H1 (cell line): ENCODE results near the gene REEP2. TPM values are rescaled to one million over a fixed set of nuclear protein-coding genes. Genes with fewer than 3 reads are reported as not detected.

Source experiments
- ASH2L ChIP-seq: fragments of 200-600, 300-600 bp; sonication (generic); IDR thresholded peaks from one replicate; pipeline ENCODE4 v1.7.1; 2017; ENCODE audit warnings: low read length
- BRCA1 ChIP-seq: IDR thresholded peaks from 2 replicates; pipeline ENCODE4 v1.6.1; 2012; ENCODE audit warnings: low read depth, low read length, improper control_type of control experiment
- CHD7 ChIP-seq: fragments of 300-600 bp; sonication (generic); IDR thresholded peaks from 2 replicates; pipeline ENCODE4 v1.7.1; 2012; ENCODE audit warnings: low read length, moderate library complexity, mild to moderate bottlenecking, inconsistent platforms; ENCODE audit not compliant: insufficient replicate concordance
- CTBP2 ChIP-seq: IDR thresholded peaks from 2 replicates; pipeline ENCODE4 v1.7.0; 2011; ENCODE audit warnings: borderline replicate concordance, mild to moderate bottlenecking, moderate library complexity, mixed read lengths, low read length; ENCODE audit not compliant: insufficient read depth, insufficient read length
- EGR1 ChIP-seq: IDR thresholded peaks from 2 replicates; pipeline ENCODE4 v1.6.1; 2011; ENCODE audit warnings: low read depth, low read length, borderline replicate concordance
- PHF8 ChIP-seq: fragments of 200-600 bp; sonication (generic); conservative IDR thresholded peaks from 2 replicates; pipeline ENCODE4 v1.7.1; 2012; ENCODE audit warnings: low read depth, mild to moderate bottlenecking, inconsistent platforms, low read length, moderate library complexity
- POLR2AphosphoS5 ChIP-seq: IDR thresholded peaks from 2 replicates; pipeline ENCODE4 v1.6.1; 2011; ENCODE audit warnings: low read depth, low read length
- SIRT6 ChIP-seq: IDR thresholded peaks from one replicate; pipeline ENCODE4 v1.7.1; 2012; ENCODE audit warnings: low read length, inconsistent platforms
- TAF7 ChIP-seq: optimal IDR thresholded peaks from 2 replicates; pipeline ENCODE3; 2011; ENCODE audit warnings: low read depth, mild to moderate bottlenecking, inconsistent platforms, low read length, moderate library complexity, borderline replicate concordance
- TCF12 ChIP-seq: IDR thresholded peaks from 2 replicates; pipeline ENCODE4 v1.6.1; 2011; ENCODE audit warnings: low read depth, mild to moderate bottlenecking, low read length
- polyA plus RNA-seq, 7 experiments: library from polyadenylated mRNA; depleted of rRNA in 3 of 7; stranded (reverse) in 5 of 7; unstranded in 2 of 7; fragments of >200 nt in 5 of 7; fragments of 200-250 nt in 2 of 7; gene quantifications; 1 replicate in 5 of 7; 2 replicates in 1 of 7; 4 replicates in 1 of 7; pipeline versions ENCODE4 v1.2.1 to v1.2.3, GENCODE V29; 2011 to 2013; ENCODE audit warnings: missing spikeins in 2 of 7, mixed read lengths in 2 of 7
- total RNA-seq: library from RNA; stranded (reverse); fragmentation: NEBNext Ultra II Directional; extraction: Animal tissue kit (Norgen Biotek cat#: 25700); gene quantifications from 2 replicates; pipeline ENCODE4 v1.2.1, GENCODE V29; 2021

Gene REEP2
- total and polyA plus RNA-seq, 2 of the 8 experiments (the other 6 are each of a cell fraction or from before 2014, with no cell fraction given) = 26.5 to 40.2 TPM

GRCh38 chr5:138466125-138466899 is 27.5 kb downstream of the REEP2 start (continued):
- TF ChIP-seq CHD7 = peak; percentile 5
- TF ChIP-seq TAF7 = no peak
- TF ChIP-seq TCF12 = no peak
- no peak for TF ChIP-seq BRCA1
- no peak for TF ChIP-seq CTBP2
- TF ChIP-seq EGR1 = peak; percentile 62; the same call in 1 of the 2 replicates
- no peak for TF ChIP-seq PHF8
- TF ChIP-seq ASH2L = peak; percentile 72
- TF ChIP-seq SIRT6 = peak; percentile 78
- peak; percentile 20 for TF ChIP-seq POLR2AphosphoS5
